Tibial nerve (tissue), 4 donors: Measurements from ENCODE around the gene JKAMP.

Experiments used
- EP300 ChIP-seq, 2 donors: sonication (generic); formaldehyde crosslinking; IDR thresholded peaks; one replicate each; pipeline ENCODE4 v1.6.1; 2017; ENCODE audit warnings: antibody characterized with exemption in 2 of 2, mild to moderate bottlenecking in 1 of 2
- TF ChIP-seq, protein P1 (sequence below), 5 experiments: fragments of 200-600 bp in 3 of 5; fragments of 450-650 bp in 2 of 5; sonication (generic) in 3 of 5; IDR thresholded peaks; one replicate each; pipeline ENCODE4 v1.5.1; 2016 to 2019; ENCODE audit warnings: antibody characterized with exemption in 5 of 5, mild to moderate bottlenecking in 3 of 5, moderate library complexity in 2 of 5

DNA sequence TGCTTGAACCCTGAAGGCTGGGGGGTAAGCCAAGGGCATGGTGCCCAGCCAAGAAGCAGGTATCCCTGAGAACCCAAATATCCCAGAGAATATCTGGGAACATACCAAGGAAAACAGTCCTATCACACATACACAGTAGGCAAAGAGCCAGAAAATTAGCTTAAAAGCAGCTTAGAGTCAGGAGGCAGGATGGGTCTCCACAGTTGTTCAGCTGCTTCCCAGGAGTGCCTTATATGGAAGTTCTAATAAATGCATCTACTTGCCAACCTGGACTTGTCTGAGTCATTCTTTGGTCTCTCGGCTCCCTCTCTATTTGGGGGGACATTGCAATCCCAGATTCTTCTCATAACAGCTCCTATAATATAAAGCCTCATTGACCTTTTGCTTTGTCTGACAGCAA lies 10.1 kb upstream of the JKAMP start:
- TF ChIP-seq, protein P1, sequence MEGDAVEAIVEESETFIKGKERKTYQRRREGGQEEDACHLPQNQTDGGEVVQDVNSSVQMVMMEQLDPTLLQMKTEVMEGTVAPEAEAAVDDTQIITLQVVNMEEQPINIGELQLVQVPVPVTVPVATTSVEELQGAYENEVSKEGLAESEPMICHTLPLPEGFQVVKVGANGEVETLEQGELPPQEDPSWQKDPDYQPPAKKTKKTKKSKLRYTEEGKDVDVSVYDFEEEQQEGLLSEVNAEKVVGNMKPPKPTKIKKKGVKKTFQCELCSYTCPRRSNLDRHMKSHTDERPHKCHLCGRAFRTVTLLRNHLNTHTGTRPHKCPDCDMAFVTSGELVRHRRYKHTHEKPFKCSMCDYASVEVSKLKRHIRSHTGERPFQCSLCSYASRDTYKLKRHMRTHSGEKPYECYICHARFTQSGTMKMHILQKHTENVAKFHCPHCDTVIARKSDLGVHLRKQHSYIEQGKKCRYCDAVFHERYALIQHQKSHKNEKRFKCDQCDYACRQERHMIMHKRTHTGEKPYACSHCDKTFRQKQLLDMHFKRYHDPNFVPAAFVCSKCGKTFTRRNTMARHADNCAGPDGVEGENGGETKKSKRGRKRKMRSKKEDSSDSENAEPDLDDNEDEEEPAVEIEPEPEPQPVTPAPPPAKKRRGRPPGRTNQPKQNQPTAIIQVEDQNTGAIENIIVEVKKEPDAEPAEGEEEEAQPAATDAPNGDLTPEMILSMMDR (IDR thresholded peaks at IDR 0.05), result no peak
- no peak for TF ChIP-seq EP300 (IDR thresholded peaks at IDR 0.05)
